Fibroblast of the aortic adventitia (primary cell): Measurements from ENCODE around the gene GSDMA. TPM values are rescaled to one million over a fixed set of nuclear protein-coding genes. Genes with fewer than 3 reads are reported as not detected.
A peak's percentile ranks its signal among the peaks of the same experiment; 100 is the strongest.

Experiments
- DNase-seq: peaks from one replicate; pipeline ENCODE4 v3.0.0-alpha.2; 2010; ENCODE audit warnings: low read depth
- H3K4me3 ChIP-seq: 2 replicates; pipeline ENCODE4 v1.5.1; 2011; ENCODE audit warnings: low read depth, mild to moderate bottlenecking, control low read depth, low read length, moderate library complexity
- CTCF ChIP-seq: IDR thresholded peaks from 2 replicates; pipeline ENCODE4 v1.5.1; 2011; ENCODE audit warnings: mild to moderate bottlenecking, low read length, control low read depth, inconsistent platforms; ENCODE audit not compliant: insufficient read depth
- total RNA-seq: library from RNA; depleted of rRNA; stranded (reverse); fragments of >200 nt; gene quantifications from 2 replicates; pipeline ENCODE4 v1.2.3, GENCODE V29; 2012; ENCODE audit warnings: low replicate concordance

The GSDMA gene
- total RNA-seq, 1 donor: not detected

DNA sequence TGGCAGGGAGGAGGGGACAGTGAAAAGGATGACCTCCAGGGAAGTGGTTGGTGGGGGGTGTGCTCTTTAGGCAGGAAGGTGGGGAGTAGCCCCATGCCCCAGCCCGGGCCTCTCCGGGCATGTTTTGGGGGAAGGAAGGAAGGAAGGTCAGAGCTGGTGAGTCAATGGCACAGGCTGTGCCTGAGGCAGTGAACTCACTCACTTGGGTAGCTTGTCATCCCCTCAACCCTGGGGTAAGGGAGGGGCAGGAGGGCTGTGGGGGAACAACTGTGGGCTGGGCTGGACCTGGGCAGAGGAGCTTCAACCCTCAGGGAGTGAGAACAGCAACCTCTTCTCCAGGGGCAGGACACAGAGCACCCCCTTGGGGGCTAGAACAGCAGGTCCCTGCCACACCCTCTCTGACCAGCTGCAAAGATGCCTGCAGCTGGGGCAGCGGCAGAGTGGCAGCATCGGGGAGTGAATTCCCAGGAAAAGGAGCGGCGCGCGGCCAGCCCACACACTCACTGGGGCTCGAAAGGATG lies 58.7 kb downstream of the GSDMA start:
- H3K4me3 ChIP-seq: no peak overlapping the region
- peak; percentile 42 for DNase-seq

GRCh38 chr17:40022497-40022896 lies 59.7 kb downstream of the GSDMA start:
- no peak for DNase-seq
- TF ChIP-seq CTCF: no peak
- H3K4me3 ChIP-seq: no peak overlapping the region

More for the DNA sequence above, 58.7 kb downstream of the GSDMA start:
- no peak for TF ChIP-seq CTCF

DNA sequence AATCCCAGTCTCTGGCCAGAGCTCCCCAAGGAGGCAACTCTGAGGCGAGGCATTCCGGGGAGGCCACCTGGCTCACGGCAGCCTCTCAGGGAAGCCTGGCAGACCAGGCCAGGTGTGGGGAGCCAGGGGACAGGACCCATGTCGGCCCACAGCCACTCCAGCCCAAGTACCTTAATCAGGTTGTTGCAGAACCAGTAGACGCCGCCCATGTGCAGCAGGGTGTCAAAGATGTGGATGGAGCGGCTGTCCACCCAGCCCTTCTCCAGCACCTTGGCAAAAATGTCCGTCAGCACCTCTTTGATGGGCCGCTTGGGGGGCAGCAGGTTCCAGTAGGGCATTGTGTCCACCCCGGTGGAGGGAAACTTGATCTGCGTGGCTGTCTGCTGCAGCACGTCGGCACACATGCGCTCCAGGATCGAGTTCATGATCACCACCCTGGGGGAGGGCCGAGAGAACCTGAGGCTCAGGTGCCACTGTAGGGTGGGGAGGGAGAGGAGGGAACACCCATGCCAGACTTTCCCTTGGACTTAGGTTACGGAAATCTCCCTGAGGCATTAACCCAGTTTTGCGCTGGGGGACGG lies 60.2 kb downstream of the GSDMA start:
- no peak overlapping the region for H3K4me3 ChIP-seq

DNA sequence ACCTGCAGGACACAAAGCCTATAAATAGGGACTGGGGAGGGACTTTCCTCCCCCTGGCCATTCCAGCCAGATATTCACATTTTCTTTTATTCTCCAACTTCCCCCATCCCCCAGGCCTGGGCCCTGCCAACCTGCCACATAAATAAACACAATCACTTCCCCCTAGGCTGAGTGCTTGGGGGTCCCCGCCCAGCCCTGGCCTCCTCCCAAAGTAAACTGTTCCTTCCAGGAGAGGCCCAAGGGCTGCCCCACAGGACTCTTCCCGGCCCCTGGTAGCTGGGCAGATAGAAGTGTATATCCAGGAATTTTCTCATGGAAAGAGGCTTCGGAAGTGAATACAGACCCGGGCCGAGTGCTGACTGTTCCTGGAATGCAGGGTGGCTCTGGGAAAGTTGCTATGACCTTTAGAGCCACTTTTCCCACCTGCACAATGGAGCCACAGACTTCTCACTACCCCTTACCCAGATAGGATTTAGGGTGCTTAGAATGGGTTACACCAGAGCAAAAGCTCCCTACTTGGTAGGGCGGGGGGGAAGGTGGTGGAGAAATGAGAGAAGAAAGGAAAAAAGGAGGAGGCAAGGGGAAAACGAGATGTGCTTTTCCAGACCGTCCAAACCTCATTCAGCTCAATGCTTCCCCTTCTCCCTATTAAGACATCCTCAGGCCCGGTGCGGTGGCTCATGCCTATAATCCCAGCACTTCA lies 60.9 kb downstream of the GSDMA start:
- DNase-seq: peak; percentile 46
- no peak overlapping the region for H3K4me3 ChIP-seq
- TF ChIP-seq CTCF: no peak

More for the DNA sequence above, 60.2 kb downstream of the GSDMA start:
- no peak for DNase-seq
- TF ChIP-seq CTCF: no peak

GRCh38 chr17:40024901-40025300 lies 62.1 kb downstream of the GSDMA start:
- H3K4me3 ChIP-seq: no peak overlapping the region
- TF ChIP-seq CTCF: no peak
- DNase-seq: no peak

- no peak for TF ChIP-seq CTCF
- no peak overlapping the region for H3K4me3 ChIP-seq
- DNase-seq: no peak
Measured at GRCh38 chr17:40025559-40025958, 62.8 kb downstream of the GSDMA start.
